Ramos (cell line): ENCODE measurements around the gene MAP1A.

Source experiments
- in situ Hi-C: fragments of 300-500 bp; cut with MboI; formaldehyde crosslinking; loops from one replicate; pipeline ENCODE4 v1.14.3; 2022; ENCODE audit warnings: low sequenced_read_pairs; ENCODE audit not compliant: unreplicated experiment

MAP1A gene

DNA sequence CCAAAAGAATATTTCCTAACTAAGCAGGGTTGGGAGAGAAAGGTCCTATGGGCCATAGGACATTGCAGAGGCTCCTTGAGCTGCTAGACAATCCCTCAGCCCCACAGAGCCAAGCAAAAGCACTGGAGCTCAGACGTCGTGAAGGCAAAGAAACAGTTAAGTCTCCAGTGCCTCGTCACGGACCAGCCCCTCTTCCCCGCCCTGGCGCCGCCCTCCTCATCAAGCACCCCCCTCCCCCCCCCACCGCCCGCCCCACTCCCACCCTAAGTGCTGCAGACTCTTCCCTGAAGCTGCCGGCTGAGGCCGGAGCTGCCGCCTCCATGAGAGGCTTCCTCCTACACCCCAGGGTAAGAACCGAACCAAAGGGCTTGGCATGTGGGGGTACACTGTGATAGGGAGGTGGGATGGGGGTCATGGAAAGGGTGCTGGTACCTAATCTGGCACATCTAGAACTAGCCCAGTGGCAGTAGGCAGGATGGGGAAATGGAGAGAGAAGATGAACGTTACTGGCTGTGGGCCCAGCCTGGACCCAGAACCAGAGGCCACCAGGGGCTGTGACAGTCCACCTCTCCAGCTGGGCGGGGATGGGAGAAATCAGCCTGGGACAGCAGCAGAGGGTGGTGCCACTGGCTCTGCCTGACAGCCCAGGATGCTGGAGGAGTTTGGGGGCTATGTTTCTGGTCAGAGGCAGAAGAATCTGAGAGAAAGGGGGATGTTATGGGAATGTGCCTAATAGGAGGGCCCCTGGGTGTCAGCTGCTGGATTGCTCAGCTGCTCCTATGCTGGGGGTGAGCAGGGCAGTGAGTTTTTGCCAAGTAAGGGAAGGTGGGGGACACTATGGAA lies at the start of gene MAP1A:
TSS of gene MAP1A (plus strand) at position 255 of the 843 bp plus-strand sequence. CDS start 3,866 bp downstream, outside the sequence.
- in situ Hi-C loops = no loop called here

DNA sequence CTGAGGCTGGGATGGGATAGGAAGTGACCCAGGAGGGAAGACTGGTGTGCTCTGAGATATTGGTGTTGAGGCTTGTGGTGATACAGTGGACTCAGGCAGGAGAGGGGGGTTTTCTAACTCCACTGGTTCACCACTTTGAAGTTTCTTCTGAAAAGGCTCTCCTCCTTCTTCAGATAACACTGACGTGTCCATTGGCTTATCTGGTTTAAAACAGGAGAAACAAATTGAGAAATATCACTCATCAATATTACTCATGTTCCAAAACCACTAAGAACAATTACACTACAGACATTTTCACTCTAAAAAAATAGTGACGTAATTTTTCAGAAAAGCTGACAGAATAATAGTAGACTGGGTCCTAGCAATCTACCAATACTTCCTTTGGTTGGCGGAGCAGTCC lies 47.5 kb upstream of the MAP1A start:
- in situ Hi-C loops = no loop called here

DNA sequence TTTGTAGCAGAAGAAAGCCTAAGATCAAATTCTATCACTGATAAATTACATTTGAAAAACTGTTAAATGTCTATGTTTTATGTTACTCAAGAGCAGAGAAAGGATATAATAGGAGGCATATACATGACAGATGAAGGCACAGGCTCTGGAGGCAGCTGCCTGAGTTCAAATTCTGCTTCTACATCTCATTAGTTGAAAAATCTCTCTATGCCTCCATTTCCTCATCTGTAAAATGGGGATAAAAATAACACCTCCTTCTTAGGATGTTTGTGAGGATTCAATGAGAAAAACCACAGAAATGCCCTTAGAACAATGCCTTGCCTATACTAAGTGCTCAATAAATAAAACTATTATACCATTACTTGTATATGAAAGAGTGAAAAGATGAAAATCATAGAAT lies 45.4 kb upstream of the MAP1A start:
- in situ Hi-C loops = no loop called here

DNA sequence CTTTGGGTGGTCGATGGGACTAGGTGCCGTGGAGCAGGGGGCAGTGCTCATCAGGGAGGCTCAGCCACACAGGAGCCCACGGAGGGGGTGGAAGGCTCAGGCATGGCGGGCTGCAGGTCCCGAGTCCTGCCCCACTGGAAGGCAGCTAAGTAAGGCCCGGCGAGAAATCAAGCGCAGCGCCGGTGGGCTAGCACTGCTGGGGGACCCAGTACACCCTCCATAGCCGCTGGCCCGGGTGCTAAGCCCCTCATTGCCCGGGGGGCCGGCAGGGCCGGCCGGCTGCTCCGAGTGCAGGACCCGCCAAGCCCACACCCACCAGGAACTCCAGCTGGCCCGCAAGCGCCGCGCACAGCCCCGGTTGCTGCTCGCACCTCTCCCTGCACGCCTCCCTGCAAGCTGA lies 43.5 kb upstream of the MAP1A start:
- in situ Hi-C loops = no loop called here

DNA sequence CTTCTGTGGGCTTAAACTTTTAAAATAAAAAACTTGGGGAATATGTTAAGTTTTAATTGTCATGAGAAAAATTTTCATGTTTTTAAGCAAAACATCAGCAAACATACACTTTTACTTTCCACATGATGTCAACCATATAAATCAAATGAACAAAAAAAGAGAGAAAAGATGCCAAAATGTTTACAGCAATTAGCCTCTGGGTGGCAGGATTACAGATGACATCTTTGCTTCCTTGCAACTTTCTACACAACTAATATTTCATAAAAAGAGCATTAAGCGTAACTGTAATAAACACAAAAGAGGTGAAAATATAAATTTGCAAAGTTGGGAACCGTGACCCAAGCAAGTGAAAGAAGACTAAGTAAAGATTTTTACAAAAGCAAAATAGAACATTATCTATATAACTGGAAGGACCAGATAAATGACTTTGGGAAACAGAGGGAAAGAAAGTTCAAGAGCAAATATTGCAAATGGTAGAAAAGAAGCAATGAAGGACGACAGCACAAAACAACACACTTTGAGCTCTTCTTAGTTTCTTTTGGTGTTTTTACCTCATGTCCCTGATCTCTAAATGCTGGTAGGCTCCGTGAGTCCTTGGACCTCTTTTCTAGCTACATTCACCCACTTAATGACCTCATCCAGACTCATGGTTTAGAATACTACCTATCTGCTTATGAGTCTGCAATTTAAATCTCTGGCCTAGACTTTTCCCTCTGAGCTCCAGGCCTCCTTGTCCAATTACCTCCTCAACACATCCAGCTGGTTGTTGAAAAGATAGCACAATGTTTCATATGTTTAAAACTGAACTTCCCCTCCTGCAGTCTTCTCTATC lies 33.9 kb upstream of the MAP1A start:
- in situ Hi-C loops = no loop called here

DNA sequence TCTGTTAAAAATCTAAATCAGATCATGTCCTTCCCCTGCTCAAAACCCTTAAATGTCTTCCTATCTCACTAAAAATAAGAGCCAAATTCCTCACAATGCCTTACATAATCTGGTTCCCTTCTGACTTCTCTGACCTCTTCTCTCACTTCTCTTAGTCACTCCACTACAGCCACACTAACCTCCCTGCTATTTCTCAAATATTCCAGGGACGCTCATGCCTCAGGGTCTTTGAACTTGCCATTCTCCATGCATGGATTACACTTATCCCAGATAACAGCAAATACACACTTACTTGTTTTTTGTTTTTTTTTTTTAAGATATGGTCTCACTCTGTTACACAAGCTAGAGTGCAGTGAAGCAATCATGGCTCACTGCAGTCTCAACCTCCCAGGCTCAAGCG lies 33.0 kb upstream of the MAP1A start:
- in situ Hi-C loops = no loop called here

DNA sequence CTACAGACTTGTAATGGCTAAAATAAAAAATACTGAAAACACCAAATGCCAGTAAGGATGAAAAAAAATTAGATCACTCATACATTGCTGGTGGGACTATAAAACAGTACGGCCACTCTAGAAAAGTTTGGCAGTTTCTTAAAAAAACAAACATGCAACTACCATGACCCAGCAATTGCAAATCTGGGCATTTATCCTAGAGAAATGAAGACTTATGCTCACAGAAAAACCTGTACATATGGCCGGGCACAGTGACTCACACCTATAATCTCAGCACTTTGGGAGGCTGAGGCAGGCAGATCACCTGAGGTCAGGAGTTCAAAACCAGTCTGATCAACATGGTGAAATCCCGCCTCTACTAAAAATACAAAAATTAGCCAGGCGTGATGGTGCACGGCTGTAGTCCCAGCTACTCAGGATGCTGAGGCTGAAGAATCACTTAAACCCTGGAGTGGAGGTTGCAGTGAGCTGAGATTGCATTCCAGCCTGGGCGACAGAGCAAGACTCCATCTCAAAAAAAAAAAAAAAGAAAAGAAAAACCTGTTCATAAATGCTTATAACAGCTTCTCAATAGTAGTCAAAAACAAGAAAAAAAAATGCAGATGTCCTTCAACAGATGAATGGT lies 30.0 kb upstream of the MAP1A start:
- in situ Hi-C loops = no loop called here

DNA sequence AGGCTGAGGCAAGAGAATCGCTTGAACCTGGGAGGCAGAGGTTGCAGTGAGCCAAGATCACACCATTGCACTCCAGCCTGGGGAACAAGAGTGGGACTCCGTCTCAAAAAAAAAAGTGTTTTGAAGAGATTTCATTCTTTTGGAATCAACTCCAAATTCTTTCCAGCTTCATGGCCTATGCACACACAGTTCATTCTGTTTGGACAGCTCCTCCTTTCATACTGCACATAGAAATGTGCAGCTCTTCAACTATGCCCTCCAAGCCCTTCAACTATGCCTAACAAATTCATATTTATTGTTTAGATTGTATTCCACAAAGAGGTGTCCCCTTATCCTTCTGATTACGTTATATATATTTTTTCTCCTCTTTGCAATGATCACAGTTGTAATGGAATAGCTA lies 28.6 kb upstream of the MAP1A start:
- in situ Hi-C loops = no loop called here

DNA sequence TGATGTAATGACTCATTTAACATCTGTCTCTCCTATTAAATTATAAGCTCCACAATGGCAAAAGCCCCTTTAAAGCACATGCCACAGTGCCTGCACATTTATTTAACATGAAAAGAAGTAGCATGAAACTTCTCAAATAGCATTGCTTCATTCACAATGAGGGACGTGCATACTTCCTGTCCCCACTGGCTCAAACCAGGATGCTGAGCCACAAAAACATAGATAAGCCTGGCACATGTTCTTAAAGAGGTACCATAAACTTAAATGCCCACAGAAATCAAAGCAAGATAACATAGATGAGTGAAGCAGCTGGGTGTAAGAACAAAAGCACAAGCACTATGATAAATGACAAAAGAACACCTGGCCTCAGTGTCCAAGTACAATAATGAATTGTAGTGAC lies 28.2 kb upstream of the MAP1A start:
- in situ Hi-C loops = no loop called here

DNA sequence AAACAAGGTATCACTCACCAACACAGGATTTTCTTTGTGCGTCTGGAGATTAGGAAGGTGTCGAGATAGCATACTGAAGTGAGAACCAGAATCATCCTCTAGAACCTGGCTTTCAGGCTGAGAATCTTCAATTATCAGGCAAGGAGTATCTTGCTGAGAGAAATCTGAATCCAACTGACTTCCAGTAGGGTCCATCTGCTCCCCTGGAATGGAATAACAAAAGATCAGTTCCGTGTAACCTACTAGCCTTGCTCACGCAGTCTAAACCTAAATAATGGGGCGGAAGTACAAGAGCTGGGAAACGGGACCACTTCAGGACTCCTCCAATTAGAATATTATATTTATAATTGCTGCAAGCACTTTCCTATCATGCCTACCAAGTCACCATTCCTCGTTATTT lies 25.1 kb upstream of the MAP1A start:
- in situ Hi-C loops = no loop called here

DNA sequence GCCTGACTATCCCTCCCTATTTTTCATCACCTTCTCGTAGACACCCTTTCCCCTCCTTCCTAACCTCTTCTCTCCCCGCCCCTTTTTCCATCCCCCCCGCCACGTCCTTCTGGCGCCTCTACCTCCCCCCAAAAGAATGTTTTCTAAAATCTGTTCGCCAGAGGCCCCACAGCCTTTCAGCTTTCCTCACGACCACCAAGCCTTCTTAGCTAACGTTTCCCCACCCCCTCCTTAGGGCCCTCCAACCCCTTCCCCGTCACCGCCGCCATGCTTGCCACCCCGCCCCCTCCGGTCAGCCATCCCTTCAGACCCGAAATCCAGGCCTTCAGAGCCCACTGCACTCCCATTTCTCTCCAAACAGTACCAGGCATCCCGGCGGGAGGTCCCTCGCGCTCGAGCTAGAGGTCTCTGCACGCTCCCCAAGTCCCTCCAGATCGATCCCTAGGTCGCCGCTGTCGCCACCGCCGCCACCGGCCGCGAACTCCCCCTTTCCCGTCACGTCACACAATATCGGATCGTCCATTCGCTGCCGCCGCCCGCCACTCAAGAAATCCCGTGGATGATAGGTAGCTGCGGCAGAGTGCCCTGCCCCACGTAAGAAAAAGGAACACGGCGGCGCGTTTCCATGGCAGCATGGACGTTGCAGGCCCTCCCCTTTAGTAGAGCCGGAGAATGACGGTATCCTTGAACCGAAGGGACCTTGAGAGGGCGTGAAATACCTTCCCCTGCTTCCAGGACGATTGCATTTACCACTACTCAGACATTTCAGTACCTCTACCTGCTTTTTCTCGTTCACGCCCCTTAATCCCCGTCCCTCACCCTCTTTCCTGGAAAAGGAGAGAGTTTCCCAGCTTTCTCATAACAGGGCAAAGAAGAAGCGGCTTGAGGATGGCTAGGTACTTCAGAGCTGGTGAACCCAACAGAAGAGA lies 24.5 kb upstream of the MAP1A start, which contains the start of gene TP53BP1:
TSS of gene TP53BP1 (minus strand) at position 484 of the 929 bp plus-strand sequence. CDS start at position 371, 113 bp downstream.
- in situ Hi-C loops = no loop called here

DNA sequence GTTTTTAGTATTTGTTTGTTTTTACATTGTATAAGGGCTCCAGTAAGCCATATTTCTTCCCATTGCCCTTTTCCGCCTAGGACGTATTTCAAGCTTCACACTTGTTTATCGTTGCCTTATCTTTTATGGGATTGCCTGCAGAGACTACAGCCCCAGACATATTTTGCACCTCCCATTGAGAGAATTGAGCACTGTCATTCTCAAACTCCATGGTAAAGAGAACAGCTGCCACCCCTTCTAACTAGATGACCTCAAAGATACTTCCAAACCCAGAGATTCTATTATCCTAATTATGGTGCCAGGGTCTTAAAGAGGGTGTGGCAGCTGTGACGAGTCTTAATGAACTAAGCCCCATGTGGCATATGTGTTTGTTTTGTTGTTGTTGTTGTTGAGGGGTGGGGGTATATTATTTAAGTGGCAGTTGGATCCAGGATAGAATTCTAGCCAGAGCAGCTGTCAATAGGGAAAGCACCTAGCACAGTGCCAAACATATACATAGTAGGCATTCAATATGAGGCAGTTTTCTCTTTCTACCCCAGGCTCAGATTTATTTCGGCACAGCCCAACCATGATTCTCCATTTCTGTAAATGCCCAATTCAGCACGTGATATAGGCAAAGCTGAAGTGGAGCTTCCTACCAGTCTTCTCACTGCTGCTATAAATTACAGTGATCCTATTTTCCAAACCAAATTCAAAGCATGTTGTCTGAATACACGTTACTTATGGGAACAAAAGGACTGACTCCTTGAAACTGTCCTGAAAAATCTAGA lies 23.5 kb upstream of the MAP1A start:
- in situ Hi-C loops = no loop called here

DNA sequence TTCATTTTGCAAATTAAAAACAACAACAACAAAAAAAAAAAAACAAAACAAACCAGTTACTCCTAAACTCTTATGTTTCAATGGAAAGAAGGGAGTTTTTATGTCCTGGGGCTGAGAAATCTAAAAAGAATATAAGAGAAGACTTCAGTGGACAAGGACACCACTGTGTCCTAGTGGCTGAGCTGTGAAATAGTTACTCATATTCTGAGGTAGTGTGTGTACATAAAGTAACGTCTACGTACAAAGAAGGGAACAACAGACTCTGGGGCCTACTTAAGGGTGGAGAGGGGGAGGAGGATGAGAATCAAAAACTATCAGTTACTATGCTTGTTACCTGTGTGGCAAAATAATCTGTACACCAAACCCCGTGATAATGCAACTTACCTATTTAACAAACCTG lies 18.4 kb upstream of the MAP1A start:
- in situ Hi-C loops = no loop called here

DNA sequence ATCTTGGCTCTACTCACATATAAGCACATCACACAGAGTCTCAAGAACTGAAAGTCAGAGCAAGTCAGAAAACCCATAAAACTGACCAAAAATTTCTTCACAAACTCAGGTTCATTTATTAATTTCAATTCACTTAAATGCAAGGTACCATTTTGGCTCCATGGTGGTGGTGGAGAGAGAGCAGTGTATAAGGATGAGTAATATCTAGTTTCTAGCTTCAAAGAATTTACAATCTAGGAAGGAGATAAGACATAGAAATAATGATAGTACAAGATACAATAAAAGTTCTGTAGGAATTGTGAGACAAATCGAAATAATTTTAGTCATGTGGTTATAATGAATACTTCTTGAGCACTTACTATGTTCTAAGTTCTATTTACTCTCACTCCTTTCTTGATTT lies 17.8 kb upstream of the MAP1A start:
- in situ Hi-C loops = no loop called here

DNA sequence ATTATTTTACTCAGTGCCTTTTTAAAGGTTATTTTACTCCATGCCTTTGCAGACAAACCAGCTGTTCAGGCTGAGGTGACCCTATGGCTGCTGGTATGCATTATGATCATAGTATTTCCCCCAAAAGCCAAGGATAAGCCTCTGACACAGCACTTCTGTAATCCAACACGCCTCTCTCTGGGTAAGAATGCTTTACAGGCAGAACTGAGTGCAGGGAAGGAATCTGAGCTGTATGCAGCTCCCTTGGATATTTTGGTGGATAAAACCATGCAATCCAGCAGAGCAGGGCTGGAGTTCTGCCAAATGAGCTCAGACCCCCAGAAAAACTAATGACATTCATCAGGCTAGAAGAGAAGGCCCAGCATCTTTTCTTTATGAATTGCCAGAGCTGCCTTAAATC lies 11.7 kb upstream of the MAP1A start:
- in situ Hi-C loops = no loop called here

DNA sequence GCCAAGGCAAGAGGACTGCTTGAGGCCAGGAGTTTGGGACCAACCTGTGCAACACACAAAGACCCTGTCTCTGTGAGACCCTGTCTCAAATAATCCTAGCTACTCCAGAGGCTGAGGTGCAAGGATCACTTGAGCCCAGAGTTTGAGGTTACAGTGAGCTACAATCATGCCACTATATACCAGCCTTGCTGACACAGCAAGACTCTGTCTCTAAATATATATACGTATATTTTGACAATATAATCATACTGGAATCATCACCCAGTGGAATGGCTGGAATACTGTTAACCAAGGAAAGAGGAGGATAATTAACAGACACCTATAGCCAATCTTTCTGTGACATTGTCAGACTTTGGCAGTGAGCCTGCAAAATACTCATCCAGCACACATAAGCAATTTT lies 9.0 kb upstream of the MAP1A start:
- in situ Hi-C loops = no loop called here

DNA sequence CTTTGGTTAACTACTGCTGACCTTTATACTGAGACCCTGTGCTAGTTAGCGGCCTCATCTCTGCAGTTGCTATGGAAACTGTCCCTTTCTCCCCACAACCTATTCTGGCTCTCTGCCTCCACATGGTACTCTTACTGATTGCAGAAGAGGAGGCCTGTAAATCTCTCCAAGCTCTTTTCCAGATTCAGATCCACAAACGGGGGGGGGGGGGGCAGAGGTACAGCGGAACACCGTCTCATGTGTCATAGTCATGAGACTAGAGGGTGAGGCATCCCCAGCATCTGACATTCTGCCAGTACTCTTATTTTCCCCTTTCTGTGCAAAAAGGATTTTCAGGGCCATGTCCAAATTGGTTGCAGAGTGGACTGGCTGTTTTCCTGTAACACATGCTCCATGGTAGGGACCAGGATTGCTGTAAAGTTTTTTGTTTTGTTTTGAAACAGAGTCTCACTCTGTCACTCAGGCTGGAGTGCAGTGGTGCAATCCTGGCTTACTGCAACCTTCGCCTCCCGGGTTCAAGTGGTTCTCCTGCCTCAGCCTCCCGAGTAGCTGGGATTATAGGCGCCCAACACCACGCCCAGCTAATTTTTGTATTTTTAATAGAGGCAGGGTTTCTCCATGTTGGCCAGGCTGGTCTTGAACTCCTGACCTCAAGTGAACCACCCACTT lies 8.3 kb upstream of the MAP1A start:
- in situ Hi-C loops = no loop called here

DNA sequence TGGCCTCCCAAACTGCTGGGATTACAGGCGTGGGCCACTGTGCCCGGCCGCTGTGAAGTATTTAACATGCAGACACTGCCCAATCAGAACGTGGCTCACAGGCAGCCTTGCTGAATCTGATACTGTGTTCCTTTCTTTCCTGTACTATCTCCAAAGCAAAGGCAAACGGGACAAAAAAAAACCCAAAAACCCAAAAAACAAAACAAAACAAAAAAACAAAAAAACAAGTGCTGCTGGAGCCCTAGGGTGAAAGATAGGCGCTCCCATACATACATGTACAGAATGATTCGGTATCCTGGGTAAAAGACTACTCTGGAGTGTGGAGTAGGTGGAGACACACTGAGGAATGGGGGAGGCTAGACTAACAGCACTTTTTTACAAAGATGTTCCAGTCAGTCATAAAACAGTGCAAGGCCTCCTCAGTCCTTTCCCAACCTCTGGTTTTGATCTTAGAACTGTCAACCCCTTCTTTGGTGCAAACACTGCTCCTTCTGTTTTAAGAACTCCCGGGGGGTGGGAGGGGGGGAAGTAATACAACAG lies 7.7 kb upstream of the MAP1A start:
- in situ Hi-C loops = no loop called here
